Amniotic stem cell (primary cell): ENCODE measurements around the gene PTBP2.
"Not testable (repeated sequence)": the region's sequence is repeated elsewhere in the genome, so short reads cannot be mapped to it uniquely, and the experiment has no call there.

ENCODE experiments used
- DNase-seq: peaks from one replicate; lab custom pipeline; 2025; lab: John Stamatoyannopoulos, UW

PTBP2 gene

DNA sequence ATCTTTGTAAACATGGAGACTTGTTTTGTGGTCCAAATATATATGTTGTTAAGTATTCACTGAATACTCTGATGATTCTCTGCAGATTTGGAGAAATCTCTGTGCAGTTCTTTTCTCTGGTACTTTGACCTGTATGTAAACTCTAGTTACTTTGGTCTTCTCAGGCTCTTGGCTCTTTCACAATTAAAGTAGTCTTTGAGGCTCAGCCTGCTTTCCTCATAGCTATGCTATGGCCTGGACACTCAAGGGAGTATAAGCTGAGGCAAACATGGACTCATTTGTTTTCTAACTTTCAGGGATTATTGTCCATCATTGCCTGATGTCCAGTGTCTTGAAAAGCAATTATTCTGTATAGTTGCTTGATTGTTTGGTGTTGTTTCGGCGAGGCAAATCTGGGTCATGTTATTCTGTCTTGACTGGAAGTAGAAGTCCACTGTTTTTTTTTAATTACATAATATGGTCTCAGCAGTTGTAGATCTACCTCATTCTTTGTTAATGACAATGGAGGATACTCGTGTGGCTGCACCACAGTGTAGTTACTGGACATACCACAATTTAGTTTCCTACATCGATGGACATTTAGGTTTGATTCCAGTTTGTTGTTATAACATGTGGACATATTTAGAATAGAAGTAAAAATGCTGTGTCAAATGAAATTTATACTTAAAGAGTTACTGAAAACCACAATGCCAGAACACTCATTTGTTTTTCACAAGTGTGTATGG is 9.2 kb downstream of the PTBP2 start:
- no peak for DNase-seq

DNA sequence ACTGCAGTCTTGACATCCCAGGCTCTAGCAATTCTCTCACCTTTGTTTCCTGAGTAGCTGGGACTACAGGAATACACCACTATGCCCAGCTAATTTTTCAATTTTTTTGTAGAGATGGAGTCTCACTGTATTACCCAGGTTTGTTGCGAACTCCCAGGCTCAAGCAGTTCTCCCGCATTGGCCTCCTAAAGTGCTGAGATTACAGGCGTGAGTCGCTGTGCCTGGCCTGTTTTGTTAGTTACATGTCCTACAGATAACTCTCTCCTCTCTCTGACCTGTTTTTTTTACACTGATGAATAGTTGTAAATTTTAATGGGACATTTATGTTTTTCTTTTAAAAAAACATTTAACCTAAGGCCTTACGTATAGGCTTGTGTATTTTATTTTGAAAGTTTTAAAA is 19.8 kb downstream of the PTBP2 start:
- no peak for DNase-seq

DNA sequence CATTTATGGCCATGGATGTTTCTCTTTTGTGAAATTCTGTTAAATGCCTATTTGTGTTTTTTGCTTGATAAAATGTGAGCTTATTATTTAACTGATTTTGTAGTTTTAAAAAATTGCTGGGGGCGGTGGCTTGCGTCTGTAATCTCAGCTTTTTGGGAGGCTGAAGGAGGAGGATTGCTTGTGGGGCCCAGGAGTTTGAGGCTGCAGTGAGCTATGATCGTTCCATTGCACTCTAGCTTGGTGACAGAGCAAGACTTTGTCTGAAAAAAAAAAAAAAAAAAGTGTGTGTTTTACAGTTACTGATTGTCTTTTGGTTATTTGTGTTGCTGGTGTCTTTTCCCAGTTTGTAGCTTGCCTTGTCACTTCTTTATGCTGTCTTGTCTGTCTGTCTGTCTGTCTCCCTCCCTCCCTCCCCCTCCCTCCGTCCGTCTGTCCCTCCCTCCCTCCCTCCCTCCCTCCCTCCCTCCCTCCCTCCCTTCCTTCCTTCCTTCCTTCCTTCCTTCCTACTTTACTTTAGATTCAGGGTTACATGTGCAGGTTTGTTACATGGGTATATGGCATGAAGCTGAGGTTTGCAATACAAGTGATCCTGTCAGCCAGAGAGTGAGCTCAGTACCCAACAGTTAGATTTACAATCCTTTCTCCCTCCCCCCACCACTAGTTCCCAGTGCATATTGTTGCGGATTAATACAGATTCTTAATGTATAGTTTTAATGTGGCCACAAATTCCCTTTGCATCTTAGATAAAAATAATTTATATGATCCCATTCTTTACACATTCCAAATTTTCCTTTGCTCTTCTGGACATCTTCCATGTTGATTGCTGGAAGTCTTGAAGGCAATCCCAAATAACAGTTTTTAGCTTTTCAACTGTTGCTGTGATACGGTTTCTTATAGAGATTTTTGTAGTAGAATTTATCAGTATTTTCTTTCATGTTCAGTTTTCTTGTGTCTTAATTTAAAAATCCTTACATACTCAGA is 25.1 kb downstream of the PTBP2 start:
- no peak for DNase-seq

DNA sequence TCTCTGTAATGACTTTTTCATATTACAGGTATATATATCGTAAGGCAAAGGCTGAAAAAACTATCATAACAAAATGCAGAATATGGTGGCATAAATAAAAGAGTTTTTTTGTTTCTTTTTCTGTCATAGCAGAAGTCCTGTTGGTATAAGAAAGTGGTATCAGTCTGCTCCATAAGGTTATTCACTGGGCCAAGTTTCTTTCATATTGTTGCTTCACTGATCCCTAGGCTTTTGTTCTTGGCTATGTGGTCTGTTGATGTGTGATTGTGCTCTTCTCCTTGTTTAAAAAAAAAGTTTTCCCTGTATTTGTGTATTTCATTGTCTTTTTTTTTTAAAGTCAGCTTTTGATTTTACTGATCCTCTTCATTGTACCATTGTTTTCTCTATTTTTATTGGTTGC is 26.0 kb downstream of the PTBP2 start:
- no peak for DNase-seq

- no peak for DNase-seq
Measured at GRCh38 chr1:96748078-96748477, 26.5 kb downstream of the PTBP2 start.

DNA sequence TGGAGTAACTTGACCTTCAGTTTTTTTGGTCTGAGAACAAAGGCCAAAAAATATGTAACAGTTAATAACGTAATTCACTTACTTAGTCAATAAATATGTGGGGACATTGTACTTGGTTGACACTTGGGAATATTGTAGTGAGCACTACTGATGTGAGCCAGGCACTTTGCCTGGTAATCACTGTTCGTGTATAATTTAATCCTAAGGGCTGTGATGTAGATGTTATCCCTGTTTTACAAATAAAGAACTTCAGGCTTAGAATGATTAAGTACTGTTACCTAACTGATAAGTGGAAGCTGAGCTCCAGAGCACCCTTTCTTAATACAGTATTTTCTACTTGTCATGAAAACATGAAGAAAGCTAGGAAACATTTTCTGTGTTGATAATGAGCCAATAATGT is 28.0 kb downstream of the PTBP2 start:
- DNase-seq = no peak

GRCh38 chr1:96752394-96752793 is 30.8 kb downstream of the PTBP2 start:
- no peak for DNase-seq

DNA sequence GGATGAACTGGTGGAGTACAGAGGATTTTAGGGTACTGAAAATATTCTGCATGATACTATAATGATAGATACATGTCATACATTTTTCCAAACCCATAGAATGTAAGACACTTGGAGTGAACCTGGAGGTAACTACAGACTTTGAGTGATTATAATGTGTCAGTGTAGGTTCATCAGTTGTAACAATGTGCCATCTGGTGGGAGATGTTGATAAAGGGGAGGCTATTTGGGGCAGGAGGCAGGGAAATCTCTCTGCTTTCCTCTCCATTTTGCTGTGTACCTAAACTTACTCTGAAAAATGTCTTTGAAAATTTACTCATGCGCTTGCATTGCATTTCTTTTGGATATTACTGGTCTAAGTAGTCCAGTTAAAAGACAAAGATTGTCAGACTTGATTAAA is 35.2 kb downstream of the PTBP2 start:
- DNase-seq = no peak

DNA sequence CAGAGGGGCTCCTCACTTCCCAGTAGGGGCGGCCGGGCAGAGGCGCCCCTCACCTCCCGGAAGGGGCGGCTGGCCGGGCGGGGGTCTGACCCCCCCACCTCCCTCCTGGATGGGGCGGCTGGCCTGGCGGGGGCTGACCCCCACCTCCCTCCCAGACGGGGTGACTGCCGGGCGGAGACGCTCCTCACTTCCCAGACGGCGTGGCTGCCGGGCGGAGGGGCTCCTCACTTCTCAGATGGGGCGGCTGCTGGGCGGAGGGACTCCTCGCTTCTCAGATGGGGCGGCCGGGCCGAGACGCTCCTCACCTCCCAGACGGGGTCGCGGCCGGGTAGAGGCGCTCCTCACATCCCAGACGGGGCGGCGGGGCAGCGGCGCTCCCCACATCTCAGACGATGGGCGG is 41.0 kb downstream of the PTBP2 start:
- not testable (repeated sequence) for DNase-seq

- DNase-seq = no peak
Measured at GRCh38 chr1:96763514-96763913, 41.9 kb downstream of the PTBP2 start.

DNA sequence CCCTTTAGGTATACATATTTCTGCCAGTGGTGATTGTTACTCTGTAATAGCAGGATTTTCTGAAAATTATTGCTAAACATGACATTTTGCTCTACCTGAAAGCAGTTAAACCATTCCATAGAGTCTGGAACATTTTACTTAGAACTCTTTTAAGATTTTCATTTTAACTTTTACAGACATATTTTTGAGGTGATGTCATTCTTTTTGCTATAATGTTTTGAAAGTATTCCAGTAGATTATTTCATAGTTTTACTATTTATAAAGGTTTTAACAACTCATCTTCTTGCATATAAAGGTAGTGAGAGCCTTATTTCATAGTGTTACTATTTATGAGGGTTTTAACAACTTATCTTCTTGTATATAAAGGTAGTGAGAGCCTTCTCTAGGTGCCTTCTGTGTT is 42.9 kb downstream of the PTBP2 start:
- no peak for DNase-seq

GRCh38 chr1:96771847-96772246 is 50.3 kb downstream of the PTBP2 start:
- DNase-seq = no peak

GRCh38 chr1:96772349-96772748 is 50.8 kb downstream of the PTBP2 start:
- no peak for DNase-seq

GRCh38 chr1:96772972-96773371 is 51.4 kb downstream of the PTBP2 start:
- DNase-seq = no peak

GRCh38 chr1:96782206-96782605 is 60.6 kb downstream of the PTBP2 start:
- DNase-seq = no peak

DNA sequence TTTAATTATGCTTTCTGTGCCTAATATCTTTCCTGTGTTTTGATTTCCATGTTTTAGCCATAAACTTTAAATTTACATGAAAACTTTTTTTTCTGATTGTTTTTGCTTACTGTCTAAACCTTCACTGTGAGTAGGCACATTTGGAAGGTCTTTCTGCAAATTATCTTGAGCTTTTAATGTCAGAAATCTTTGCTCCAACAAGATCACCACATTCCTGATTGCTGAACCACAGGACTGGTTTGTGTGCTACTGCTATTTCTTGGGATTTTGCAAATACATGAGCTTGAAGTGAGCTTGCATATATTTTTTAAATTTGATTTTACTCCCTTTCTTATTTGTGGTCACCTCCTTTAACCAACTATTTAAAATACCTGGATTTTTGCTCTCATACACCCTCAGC is 61.3 kb downstream of the PTBP2 start:
- no peak for DNase-seq

DNA sequence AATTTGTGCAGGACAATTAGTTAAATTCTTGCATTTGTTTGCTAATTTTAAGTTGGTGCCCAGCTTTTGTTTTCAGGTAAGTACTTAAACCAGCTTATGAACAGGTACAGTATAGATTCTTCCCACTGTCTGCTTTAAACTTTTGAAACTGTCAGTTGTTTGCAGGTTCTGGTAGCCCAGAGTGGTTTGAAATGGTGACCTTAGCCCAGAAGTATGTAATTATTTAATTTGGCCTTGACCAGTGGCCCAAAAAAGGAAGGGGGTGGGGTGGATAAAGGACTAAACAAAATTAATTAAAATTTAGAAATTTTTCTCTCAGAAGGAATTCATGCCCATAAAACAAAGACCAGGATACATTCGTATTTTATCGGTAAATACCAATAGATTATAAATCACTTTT is 69.0 kb downstream of the PTBP2 start:
- no peak for DNase-seq

DNA sequence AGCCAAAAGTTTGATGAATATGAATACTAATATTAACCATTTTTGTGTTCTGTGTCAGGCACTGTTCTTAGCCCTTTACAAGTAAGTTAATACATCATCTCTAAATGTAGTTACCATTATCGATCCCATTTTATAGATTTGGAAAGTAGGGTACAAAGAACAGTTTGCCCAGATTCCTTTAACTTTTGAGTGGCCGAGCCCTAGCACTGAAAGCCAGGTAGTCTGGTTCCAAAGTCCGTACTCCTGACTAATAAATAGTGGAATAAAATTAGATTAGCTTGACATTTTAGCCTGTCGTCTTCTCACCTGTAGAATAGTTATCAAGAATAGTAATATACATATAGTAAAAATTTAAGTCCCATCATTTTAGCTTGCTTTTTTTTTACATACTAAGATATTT is 70.6 kb downstream of the PTBP2 start:
- DNase-seq = no peak

DNA sequence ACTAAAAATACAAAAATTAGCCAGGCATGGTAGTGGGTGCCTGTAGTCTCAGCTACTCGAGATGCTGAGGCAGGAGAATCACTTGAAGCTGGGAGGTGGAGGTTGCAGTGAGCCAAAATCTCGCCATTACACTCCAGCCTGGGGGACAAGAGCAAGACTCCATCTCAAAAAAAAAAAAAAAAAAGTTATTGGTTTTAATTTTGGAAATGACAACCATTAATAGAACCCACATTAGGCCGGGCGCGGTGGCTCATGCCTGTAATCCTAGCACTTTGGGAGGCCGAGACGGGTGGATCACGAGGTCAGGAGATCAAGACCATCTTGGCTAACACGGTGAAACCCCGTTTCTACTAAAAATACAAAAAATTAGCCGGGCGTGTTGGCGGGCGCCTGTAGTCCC is 80.1 kb downstream of the PTBP2 start:
- DNase-seq = not testable (repeated sequence)

- no peak for DNase-seq
Measured at GRCh38 chr1:96804648-96805047, 83.1 kb downstream of the PTBP2 start.

GRCh38 chr1:96808191-96808590 is 86.6 kb downstream of the PTBP2 start:
- DNase-seq = no peak

GRCh38 chr1:96815914-96816313 is 94.3 kb downstream of the PTBP2 start:
- DNase-seq = no peak

GRCh38 chr1:96820107-96820506 is 98.5 kb downstream of the PTBP2 start:
- no peak for DNase-seq
